GM19099 (cell line): ENCODE results near the gene GRIK1.

Experiments used
- POLR2A ChIP-seq: IDR thresholded peaks from 3 replicates; pipeline ENCODE4 v1.6.1; 2011; ENCODE audit warnings: low read depth; ENCODE audit not compliant: insufficient read length; ENCODE audit errors: extremely low read depth

GRIK1 gene

DNA sequence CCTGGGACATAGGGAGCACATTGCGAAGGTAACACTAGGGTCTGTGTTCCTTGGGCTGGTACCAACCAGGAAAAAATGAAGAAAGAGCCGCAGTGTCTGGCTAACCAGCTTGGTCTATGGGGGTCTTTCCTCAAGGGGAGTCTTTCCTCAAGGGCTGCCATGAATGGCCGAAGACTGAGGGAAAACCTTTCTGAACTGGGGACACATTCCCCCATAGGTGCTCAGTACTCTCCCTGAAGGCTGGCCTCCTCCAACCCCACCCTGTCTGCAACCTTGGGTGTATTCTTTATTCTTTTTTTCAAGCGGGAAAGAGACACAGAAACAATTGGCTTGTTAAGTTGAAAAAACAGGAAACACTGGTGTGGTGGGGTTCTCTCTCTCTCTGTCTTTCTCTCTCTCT lies 440.6 kb downstream of the GRIK1 start:
- no peak for TF ChIP-seq POLR2A

DNA sequence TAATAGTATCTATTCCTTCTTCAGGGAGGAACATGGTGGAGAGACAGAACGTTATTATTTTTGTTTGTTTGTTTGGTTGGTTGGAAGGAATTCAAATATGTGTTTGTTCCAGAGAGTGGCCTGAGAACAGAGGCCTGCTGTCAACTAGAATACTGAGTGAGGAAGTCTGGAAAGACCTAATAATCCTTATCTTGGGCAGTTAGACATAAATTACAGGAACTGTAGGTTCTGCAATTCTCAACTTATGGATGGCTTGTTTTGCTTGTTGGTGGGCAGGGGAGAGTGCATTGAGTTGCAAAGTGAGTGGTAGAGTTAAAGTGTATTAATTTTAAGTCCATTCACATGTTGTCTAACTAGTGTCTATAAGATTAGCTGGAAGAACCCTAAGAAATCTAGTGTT lies 443.5 kb downstream of the GRIK1 start:
- no peak for TF ChIP-seq POLR2A

DNA sequence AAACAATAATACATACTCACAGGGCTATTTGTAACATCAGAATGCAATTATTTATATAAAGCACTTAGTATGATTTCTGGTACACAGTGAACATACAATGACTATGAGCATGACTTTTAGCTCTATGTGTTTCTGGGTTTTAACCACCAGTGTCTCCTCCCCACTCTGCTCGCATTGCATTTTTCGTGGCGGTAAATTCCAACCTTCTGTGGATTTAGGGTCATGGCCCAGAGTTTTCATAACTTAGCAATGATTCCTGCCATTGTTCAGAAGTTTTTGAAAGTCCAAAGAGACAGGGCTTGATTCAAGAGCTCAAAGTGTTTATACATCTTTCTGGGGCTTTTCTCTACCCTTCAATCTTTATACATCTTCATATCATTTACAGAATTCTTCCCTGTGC lies 449.8 kb downstream of the GRIK1 start:
- TF ChIP-seq POLR2A, result no peak

DNA sequence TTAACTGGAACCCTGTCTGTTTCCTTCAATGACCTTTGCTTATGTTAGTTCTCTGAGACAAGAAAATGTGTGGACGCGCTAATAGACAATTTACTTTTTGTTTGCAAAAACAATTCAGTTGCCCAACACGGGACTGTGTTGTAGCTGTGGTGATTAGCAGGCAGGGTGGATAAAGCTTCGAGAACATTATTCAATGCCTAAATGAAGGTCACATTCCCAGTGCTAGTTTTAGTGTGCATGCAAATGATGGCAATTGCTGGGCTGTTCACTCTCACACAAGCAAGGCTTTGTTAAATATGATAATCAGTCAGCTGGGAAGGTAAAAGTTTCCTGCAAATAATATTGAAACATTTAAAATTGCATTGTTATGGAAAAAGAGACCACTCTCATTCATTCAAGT lies 452.6 kb downstream of the GRIK1 start:
- no peak for TF ChIP-seq POLR2A
